Lung (tissue), 12 donors: ENCODE results near the gene THADA. TPM values are rescaled to one million over a fixed set of nuclear protein-coding genes. Genes with fewer than 3 reads are reported as not detected.

ENCODE experiments used
- ATAC-seq: fragments of 200-7000 bp; cut with Tn5 transposase; one replicate; pipeline ENCODE4 v1.9.1; 2020; ENCODE audit warnings: moderate number of reproducible peaks; ENCODE audit not compliant: insufficient read depth, low FRiP score
- DNase-seq, 3 donors: peaks; one replicate each; pipeline ENCODE4 v3.0.0-alpha.2; 2013 to 2017
- H3K27ac ChIP-seq, 2 donors: one replicate each; pipeline ENCODE4 v1.5.1; 2013; ENCODE audit warnings: mild to moderate bottlenecking in 2 of 2, moderate library complexity in 2 of 2, control low read depth in 1 of 2, inconsistent platforms in 1 of 2, low read depth in 1 of 2, low read length in 1 of 2
- H3K27me3 ChIP-seq, 3 donors: one replicate each; pipeline ENCODE4 v1.5.1; 2013; ENCODE audit warnings: low read length in 2 of 3; ENCODE audit not compliant: control insufficient read depth in 3 of 3, insufficient read depth in 3 of 3
- H3K36me3 ChIP-seq, 4 donors: one replicate each; pipeline ENCODE4 v1.5.1; 2013; ENCODE audit warnings: low read length in 4 of 4, mild to moderate bottlenecking in 1 of 4, moderate library complexity in 1 of 4; ENCODE audit not compliant: control insufficient read depth in 4 of 4, insufficient read depth in 4 of 4
- H3K4me1 ChIP-seq, 5 donors: one replicate each; pipeline ENCODE4 v1.5.1; 2013; ENCODE audit warnings: low read length in 5 of 5, mild to moderate bottlenecking in 2 of 5, moderate library complexity in 1 of 5; ENCODE audit not compliant: control insufficient read depth in 5 of 5, insufficient read depth in 5 of 5
- H3K4me3 ChIP-seq: one replicate; pipeline ENCODE4 v1.5.1; 2013; ENCODE audit warnings: mild to moderate bottlenecking, control low read depth, moderate library complexity
- H3K9ac ChIP-seq, 2 donors: one replicate each; pipeline ENCODE4 v1.5.1; 2013; ENCODE audit warnings: low read length in 2 of 2, control low read depth in 1 of 2; ENCODE audit not compliant: insufficient read depth in 1 of 2
- H3K9me3 ChIP-seq, 4 donors: one replicate each; pipeline ENCODE4 v1.5.1; 2013; ENCODE audit warnings: low read length in 3 of 4, mild to moderate bottlenecking in 1 of 4, moderate library complexity in 1 of 4; ENCODE audit not compliant: control insufficient read depth in 4 of 4, insufficient read depth in 3 of 4
- WGBS, 2 donors: extraction: QIAGEN DNeasy Blood & Tissue Kit; methylation state at CpG; one replicate each; pipeline ENCODE4 v1.1.7; 2013; 5-methylcytosine and 5-hydroxymethylcytosine counted together
- polyA plus RNA-seq, 2 donors: library from polyadenylated mRNA; stranded (reverse); fragments of 200-250 nt; gene quantifications; one replicate each; pipeline ENCODE4 v1.2.1, GENCODE V29; 2013
- total RNA-seq, 2 donors: library from RNA; depleted of rRNA in 1 of 2; stranded (reverse); fragments of >200 nt in 1 of 2; gene quantifications; one replicate each; pipeline ENCODE4 v1.2.1, GENCODE V29; 2014 to 2021
- TF ChIP-seq, protein P1 (sequence below): IDR thresholded peaks from 2 replicates; pipeline ENCODE4 v1.5.1; 2012; ENCODE audit warnings: mild to moderate bottlenecking; ENCODE audit errors: control extremely low read depth, extremely low read depth
- donor health status: control.
- donor health status: control.
- donor health status: Bipolar disorder and iron deficiency.
- donor health status: healthy.
- donor health status: DM: yes; HTN: yes; CAD: no.

The THADA gene
- total and polyA plus RNA-seq, 4 donors, result 11.3 to 72.5 (median 25.2) TPM

DNA sequence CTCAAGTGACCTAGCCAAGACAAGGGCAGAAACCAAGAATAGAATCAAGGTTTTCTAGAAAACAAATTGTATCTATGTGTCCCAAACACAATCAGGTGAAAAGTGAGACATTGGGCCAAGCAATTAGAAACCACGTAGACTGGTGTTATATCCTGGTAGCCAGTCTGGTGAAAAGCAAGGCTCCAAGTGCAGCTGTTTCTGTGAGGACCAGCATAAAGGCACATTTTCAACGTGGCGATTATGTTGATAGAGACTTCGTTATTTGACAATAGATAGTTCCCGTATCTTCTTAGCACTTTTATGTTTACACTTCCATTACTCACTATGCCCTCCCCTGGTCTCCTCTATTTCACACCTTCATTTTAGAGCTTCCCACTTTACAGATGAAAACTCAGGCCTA lies 266.2 kb downstream of the THADA start:
- DNase-seq (no peak), ATAC-seq (no peak)
- Histone ChIP-seq H3K4me1 (peaks cover 2 to 95% (median 41%) of the 10 kb centered on the region in 5 donors), H3K27ac (peak overlapping the region in 1 of 2 donors; percentile 63), H3K4me3 (no peak overlapping the region), H3K9ac (no peak overlapping the region), H3K36me3 (peaks cover 0 to 2% (median 0%) of the 10 kb centered on the region in 4 donors), H3K27me3 (no peaks in the 10 kb centered on the region), H3K9me3 (no peaks in the 10 kb centered on the region)
- WGBS, 2 donors, result 83 to 87% methylated on average over 5 of the region's 5 CpGs
- TF ChIP-seq, protein P1, sequence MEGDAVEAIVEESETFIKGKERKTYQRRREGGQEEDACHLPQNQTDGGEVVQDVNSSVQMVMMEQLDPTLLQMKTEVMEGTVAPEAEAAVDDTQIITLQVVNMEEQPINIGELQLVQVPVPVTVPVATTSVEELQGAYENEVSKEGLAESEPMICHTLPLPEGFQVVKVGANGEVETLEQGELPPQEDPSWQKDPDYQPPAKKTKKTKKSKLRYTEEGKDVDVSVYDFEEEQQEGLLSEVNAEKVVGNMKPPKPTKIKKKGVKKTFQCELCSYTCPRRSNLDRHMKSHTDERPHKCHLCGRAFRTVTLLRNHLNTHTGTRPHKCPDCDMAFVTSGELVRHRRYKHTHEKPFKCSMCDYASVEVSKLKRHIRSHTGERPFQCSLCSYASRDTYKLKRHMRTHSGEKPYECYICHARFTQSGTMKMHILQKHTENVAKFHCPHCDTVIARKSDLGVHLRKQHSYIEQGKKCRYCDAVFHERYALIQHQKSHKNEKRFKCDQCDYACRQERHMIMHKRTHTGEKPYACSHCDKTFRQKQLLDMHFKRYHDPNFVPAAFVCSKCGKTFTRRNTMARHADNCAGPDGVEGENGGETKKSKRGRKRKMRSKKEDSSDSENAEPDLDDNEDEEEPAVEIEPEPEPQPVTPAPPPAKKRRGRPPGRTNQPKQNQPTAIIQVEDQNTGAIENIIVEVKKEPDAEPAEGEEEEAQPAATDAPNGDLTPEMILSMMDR, result no peak

DNA sequence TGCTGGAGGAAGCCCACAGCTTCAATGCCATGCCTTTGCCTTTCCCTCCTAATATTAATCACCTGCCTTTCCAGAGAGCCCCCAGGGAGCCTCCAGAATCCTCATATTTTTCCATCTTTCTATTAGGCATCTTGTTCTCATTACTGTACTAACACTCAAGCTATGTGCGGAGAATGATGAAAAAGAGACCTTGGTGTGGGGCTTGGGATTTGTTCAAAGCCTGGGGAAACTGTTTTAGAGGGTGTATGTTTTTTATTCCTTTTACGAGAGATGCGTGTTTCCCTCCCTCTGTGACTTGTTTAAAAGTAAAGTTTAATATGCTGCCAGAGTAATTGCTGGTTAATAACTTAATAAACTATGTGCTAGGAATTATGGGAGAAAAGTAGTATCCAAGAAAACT lies 267.0 kb downstream of the THADA start:
- no peaks in the 10 kb centered on the region for H3K27me3 ChIP-seq
- H3K27ac ChIP-seq, result no peak overlapping the region
- no peak overlapping the region for H3K4me3 ChIP-seq
- ATAC-seq (no peak), DNase-seq (peak in 2 of 3 donors; percentile 61 to 72)
- WGBS, 2 donors, result 88 to 92% methylated on average over 3 of the region's 3 CpGs
- peaks cover 2 to 98% (median 42%) of the 10 kb centered on the region in 5 donors for H3K4me1 ChIP-seq
- H3K9ac ChIP-seq, result no peak overlapping the region
- H3K9me3 ChIP-seq, result no peaks in the 10 kb centered on the region
- TF ChIP-seq, protein P1, result no peak
- H3K36me3 ChIP-seq, result peaks cover 0 to 2% (median 0%) of the 10 kb centered on the region in 4 donors

DNA sequence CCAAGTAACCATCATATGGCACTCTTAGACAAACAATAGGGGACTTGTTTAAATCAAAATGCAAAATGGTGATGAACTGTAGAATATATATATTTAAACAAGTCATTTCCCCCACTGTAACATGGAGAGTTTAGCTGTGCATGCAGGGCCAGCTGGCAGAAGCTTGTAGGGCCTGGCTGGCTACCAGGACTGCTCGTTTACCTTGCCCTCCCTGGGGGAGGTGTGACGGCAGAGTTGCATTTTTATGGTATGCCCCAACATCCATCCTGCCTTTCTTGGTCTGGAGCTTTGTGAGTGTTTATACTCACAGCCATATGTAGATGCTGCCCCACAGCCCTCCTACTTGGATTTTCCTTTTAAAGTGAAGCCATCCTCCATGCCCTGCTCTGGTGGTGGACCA lies 267.7 kb downstream of the THADA start:
- Histone ChIP-seq H3K9ac (no peak overlapping the region), H3K9me3 (no peaks in the 10 kb centered on the region), H3K27ac (no peak overlapping the region), H3K36me3 (peaks cover 0 to 2% (median 0%) of the 10 kb centered on the region in 4 donors), H3K27me3 (no peaks in the 10 kb centered on the region), H3K4me3 (no peak overlapping the region), H3K4me1 (peaks cover 2 to 95% (median 38%) of the 10 kb centered on the region in 5 donors)
- DNase-seq (peak; percentile 75 to 81 (median 80)), ATAC-seq (no peak)
- TF ChIP-seq, protein P1, result no peak
- 62 to 84% methylated on average over 2 of the region's 2 CpGs for WGBS, 2 donors

DNA sequence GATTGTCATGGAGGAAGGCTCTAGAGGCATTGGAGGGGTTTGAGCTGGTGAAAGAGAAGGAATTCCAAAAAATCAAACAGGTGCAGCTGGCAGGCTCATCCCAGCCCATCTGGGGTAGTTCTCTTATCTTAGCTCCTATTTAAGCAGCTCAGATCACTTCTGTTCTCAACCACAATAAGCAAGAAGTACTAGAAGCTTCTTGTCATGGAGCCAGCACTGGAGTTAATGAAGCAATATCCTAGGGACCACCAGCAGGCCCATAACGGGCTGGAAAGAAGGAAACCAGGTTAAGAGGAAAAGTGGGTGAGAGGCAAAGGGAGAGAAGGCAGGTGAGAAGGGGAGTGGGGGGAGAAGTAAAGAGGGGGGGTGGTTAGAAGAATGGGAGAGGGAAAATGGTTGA lies 268.7 kb downstream of the THADA start:
- Histone ChIP-seq H3K27ac (no peak overlapping the region), H3K4me1 (peaks cover 2 to 85% (median 32%) of the 10 kb centered on the region in 5 donors), H3K36me3 (peaks cover 0 to 2% (median 0%) of the 10 kb centered on the region in 4 donors), H3K4me3 (no peak overlapping the region), H3K9me3 (no peaks in the 10 kb centered on the region), H3K9ac (no peak overlapping the region), H3K27me3 (no peaks in the 10 kb centered on the region)
- DNase-seq, result no peak
- WGBS, 2 donors, result 38 to 53% methylated on average over 1 of the region's 1 CpG
- TF ChIP-seq, protein P1, result no peak
- no peak for ATAC-seq
